Uterus (tissue), 2 donors: ENCODE results near the gene TICRR.

Experiments used
- CTCF ChIP-seq, 4 experiments: fragments of 200-600 bp in 2 of 4; fragments of 450-650 bp in 2 of 4; sonication (generic) in 2 of 4; IDR thresholded peaks; one replicate each; pipeline ENCODE4 v1.5.1; 2016 to 2019; ENCODE audit warnings: antibody characterized with exemption in 4 of 4, mild to moderate bottlenecking in 2 of 4, moderate library complexity in 1 of 4
- POLR2A ChIP-seq, 2 donors: fragments of 450-650 bp; IDR thresholded peaks; one replicate each; pipeline ENCODE4 v1.6.1; 2016; ENCODE audit warnings: antibody characterized with exemption in 2 of 2, mild to moderate bottlenecking in 1 of 2, moderate library complexity in 1 of 2

- TF ChIP-seq CTCF (IDR thresholded peaks at IDR 0.05) (no peak), POLR2A (IDR thresholded peaks at IDR 0.05) (no peak)
Observed at GRCh38 chr15:89674526-89674925, 99.3 kb downstream of the TICRR start.
